Measurements from ENCODE around the gene ALDH7A1. TPM values are rescaled to one million over a fixed set of nuclear protein-coding genes. Genes with fewer than 3 reads are reported as not detected.

Gene ALDH7A1
- total RNA-seq (10 to 100 TPM; 25.3 to 35.5 TPM), polyA plus RNA-seq (10 to 100 TPM; 25.2 to 43.8 TPM)
- long read RNA-seq, donor 1, full-length matches to known transcripts, result 64 of 71 reads
- long read RNA-seq, donor 1, partial matches to known transcripts, result 1 of 71 reads
- long read RNA-seq, donor 1, other reads (novel, unspliced or antisense), result 6 of 71 reads
- long read RNA-seq, donor 2, full-length matches to known transcripts, result 11 of 13 reads
- long read RNA-seq, donor 2, partial matches to known transcripts, result 1 of 13 reads
- long read RNA-seq, donor 2, other reads (novel, unspliced or antisense), result 1 of 13 reads

GRCh38 chr5:126594748-126595485, at the start of gene ALDH7A1:
TSS of gene ALDH7A1 (minus strand) at chr5:126595219. CDS start at chr5:126595198, 21 bp downstream.
- peak within 1 kb of the TSS in 1 of 2 donors; percentile 69 for H3K27ac ChIP-seq (ENCODE audit: low read depth in 1 of 2, low read length in 2 of 2)
- no peaks in the 10 kb centered on the region for H3K36me3 ChIP-seq (ENCODE audit: control insufficient read depth in 1 of 2, insufficient read depth in 2 of 2, low read length in 1 of 2)
- intact Hi-C loops (cut with DNase I), result loop anchor here in 1 of 2 donors (5.0 kb wide), 1 partner anchor 253 kb away; no protein-coding TSS in a partner anchor
- no peaks in the 10 kb centered on the region for H3K9me3 ChIP-seq (ENCODE audit: control insufficient read depth, low read length)
- WGBS, 2 donors, result 0% methylated on average over 44 of the region's 44 CpGs
- H3K4me3 ChIP-seq (ENCODE audit: low read length in 2 of 2), result peak within 1 kb of the TSS; percentile 39 to 55
- peak; percentile 93 to 96 for DNase-seq
- ATAC-seq (ENCODE audit: low FRiP score), result peak; percentile 96
- no peaks in the 10 kb centered on the region for H3K4me1 ChIP-seq (ENCODE audit: control insufficient read depth in 1 of 2, insufficient read depth in 2 of 2, low read length in 2 of 2)
- no peaks in the 10 kb centered on the region for H3K27me3 ChIP-seq (ENCODE audit: control insufficient read depth in 1 of 2, insufficient read depth in 2 of 2, low read length in 1 of 2)

GRCh38 chr5:126641387-126641786, 46.4 kb upstream of the ALDH7A1 start:
- ATAC-seq (ENCODE audit: low FRiP score), result no peak
- no peaks in the 10 kb centered on the region for H3K27me3 ChIP-seq (ENCODE audit: control insufficient read depth in 1 of 2, insufficient read depth in 2 of 2, low read length in 1 of 2)
- no peaks in the 10 kb centered on the region for H3K9me3 ChIP-seq (ENCODE audit: control insufficient read depth, low read length)
- no peak overlapping the region for H3K4me3 ChIP-seq (ENCODE audit: low read length in 2 of 2)
- no peaks in the 10 kb centered on the region for H3K4me1 ChIP-seq (ENCODE audit: control insufficient read depth in 1 of 2, insufficient read depth in 2 of 2, low read length in 2 of 2)
- no peaks in the 10 kb centered on the region for H3K36me3 ChIP-seq (ENCODE audit: control insufficient read depth in 1 of 2, insufficient read depth in 2 of 2, low read length in 1 of 2)
- WGBS, 2 donors, result 83 to 91% methylated on average over 5 of the region's 5 CpGs
- DNase-seq, result no peak
- no peak overlapping the region for H3K27ac ChIP-seq (ENCODE audit: low read depth in 1 of 2, low read length in 2 of 2)
- intact Hi-C loops (cut with DNase I), result no loop called here

- no peaks in the 10 kb centered on the region for H3K9me3 ChIP-seq (ENCODE audit: control insufficient read depth, low read length)
- no peak overlapping the region for H3K4me3 ChIP-seq (ENCODE audit: low read length in 2 of 2)
- no peaks in the 10 kb centered on the region for H3K36me3 ChIP-seq (ENCODE audit: control insufficient read depth in 1 of 2, insufficient read depth in 2 of 2, low read length in 1 of 2)
- H3K27ac ChIP-seq (ENCODE audit: low read depth in 1 of 2, low read length in 2 of 2), result no peak overlapping the region
- intact Hi-C loops (cut with DNase I), result no loop called here
- no peak for ATAC-seq (ENCODE audit: low FRiP score)
- DNase-seq, result no peak
- no peaks in the 10 kb centered on the region for H3K27me3 ChIP-seq (ENCODE audit: control insufficient read depth in 1 of 2, insufficient read depth in 2 of 2, low read length in 1 of 2)
- 80 to 84% methylated on average over 1 of the region's 1 CpG for WGBS, 2 donors
- no peaks in the 10 kb centered on the region for H3K4me1 ChIP-seq (ENCODE audit: control insufficient read depth in 1 of 2, insufficient read depth in 2 of 2, low read length in 2 of 2)
Measured at GRCh38 chr5:126640866-126641265, 45.8 kb upstream of the ALDH7A1 start.

- no peaks in the 10 kb centered on the region for H3K27me3 ChIP-seq (ENCODE audit: control insufficient read depth in 1 of 2, insufficient read depth in 2 of 2, low read length in 1 of 2)
- ATAC-seq (ENCODE audit: low FRiP score) (no peak), DNase-seq (no peak)
- no peaks in the 10 kb centered on the region for H3K36me3 ChIP-seq (ENCODE audit: control insufficient read depth in 1 of 2, insufficient read depth in 2 of 2, low read length in 1 of 2)
- no peak overlapping the region for H3K4me3 ChIP-seq (ENCODE audit: low read length in 2 of 2)
- intact Hi-C loops (cut with DNase I), result no loop called here
- no peaks in the 10 kb centered on the region for H3K4me1 ChIP-seq (ENCODE audit: control insufficient read depth in 1 of 2, insufficient read depth in 2 of 2, low read length in 2 of 2)
- H3K9me3 ChIP-seq (ENCODE audit: control insufficient read depth, low read length), result no peaks in the 10 kb centered on the region
- 80% methylated on average over 1 of the region's 1 CpG for WGBS, 2 donors
- no peak overlapping the region for H3K27ac ChIP-seq (ENCODE audit: low read depth in 1 of 2, low read length in 2 of 2)
Measured at GRCh38 chr5:126636956-126637355, 41.9 kb upstream of the ALDH7A1 start.

GRCh38 chr5:126635585-126635984, 40.6 kb upstream of the ALDH7A1 start:
- Histone ChIP-seq H3K27me3 (ENCODE audit: control insufficient read depth in 1 of 2, insufficient read depth in 2 of 2, low read length in 1 of 2) (no peaks in the 10 kb centered on the region), H3K4me1 (ENCODE audit: control insufficient read depth in 1 of 2, insufficient read depth in 2 of 2, low read length in 2 of 2) (no peaks in the 10 kb centered on the region), H3K27ac (ENCODE audit: low read depth in 1 of 2, low read length in 2 of 2) (no peak overlapping the region), H3K36me3 (ENCODE audit: control insufficient read depth in 1 of 2, insufficient read depth in 2 of 2, low read length in 1 of 2) (no peaks in the 10 kb centered on the region), H3K4me3 (ENCODE audit: low read length in 2 of 2) (no peak overlapping the region), H3K9me3 (ENCODE audit: control insufficient read depth, low read length) (no peaks in the 10 kb centered on the region)
- no peak for ATAC-seq (ENCODE audit: low FRiP score)
- 84 to 89% methylated on average over 3 of the region's 3 CpGs for WGBS, 2 donors
- no peak for DNase-seq
- intact Hi-C loops (cut with DNase I), result no loop called here

GRCh38 chr5:126633552-126633951, 38.5 kb upstream of the ALDH7A1 start:
- WGBS, 2 donors, result 83 to 90% methylated on average over 4 of the region's 4 CpGs
- intact Hi-C loops (cut with DNase I), result no loop called here
- H3K4me1 ChIP-seq (ENCODE audit: control insufficient read depth in 1 of 2, insufficient read depth in 2 of 2, low read length in 2 of 2), result no peaks in the 10 kb centered on the region
- ATAC-seq (ENCODE audit: low FRiP score), result no peak
- no peaks in the 10 kb centered on the region for H3K9me3 ChIP-seq (ENCODE audit: control insufficient read depth, low read length)
- DNase-seq, result no peak
- H3K4me3 ChIP-seq (ENCODE audit: low read length in 2 of 2), result no peak overlapping the region
- no peak overlapping the region for H3K27ac ChIP-seq (ENCODE audit: low read depth in 1 of 2, low read length in 2 of 2)
- H3K27me3 ChIP-seq (ENCODE audit: control insufficient read depth in 1 of 2, insufficient read depth in 2 of 2, low read length in 1 of 2), result no peaks in the 10 kb centered on the region
- no peaks in the 10 kb centered on the region for H3K36me3 ChIP-seq (ENCODE audit: control insufficient read depth in 1 of 2, insufficient read depth in 2 of 2, low read length in 1 of 2)

GRCh38 chr5:126631920-126632319, 36.9 kb upstream of the ALDH7A1 start:
- Histone ChIP-seq H3K4me3 (ENCODE audit: low read length in 2 of 2) (no peak overlapping the region), H3K27me3 (ENCODE audit: control insufficient read depth in 1 of 2, insufficient read depth in 2 of 2, low read length in 1 of 2) (no peaks in the 10 kb centered on the region), H3K36me3 (ENCODE audit: control insufficient read depth in 1 of 2, insufficient read depth in 2 of 2, low read length in 1 of 2) (no peaks in the 10 kb centered on the region), H3K9me3 (ENCODE audit: control insufficient read depth, low read length) (no peaks in the 10 kb centered on the region), H3K4me1 (ENCODE audit: control insufficient read depth in 1 of 2, insufficient read depth in 2 of 2, low read length in 2 of 2) (no peaks in the 10 kb centered on the region), H3K27ac (ENCODE audit: low read depth in 1 of 2, low read length in 2 of 2) (no peak overlapping the region)
- DNase-seq (no peak), ATAC-seq (ENCODE audit: low FRiP score) (no peak)
- intact Hi-C loops (cut with DNase I), result no loop called here
- 27 to 33% methylated on average over 3 of the region's 3 CpGs for WGBS, 2 donors

- intact Hi-C loops (cut with DNase I), result no loop called here
- 92 to 95% methylated on average over 11 of the region's 11 CpGs for WGBS, 2 donors
Measured at GRCh38 chr5:126628102-126628501, 33.1 kb upstream of the ALDH7A1 start.

GRCh38 chr5:126624534-126624933, 29.5 kb upstream of the ALDH7A1 start:
- 62 to 63% methylated on average over 4 of the region's 4 CpGs for WGBS, 2 donors
- DNase-seq (no peak), ATAC-seq (ENCODE audit: low FRiP score) (no peak)
- H3K27ac ChIP-seq (ENCODE audit: low read depth in 1 of 2, low read length in 2 of 2), result no peak overlapping the region
- no peaks in the 10 kb centered on the region for H3K36me3 ChIP-seq (ENCODE audit: control insufficient read depth in 1 of 2, insufficient read depth in 2 of 2, low read length in 1 of 2)
- H3K27me3 ChIP-seq (ENCODE audit: control insufficient read depth in 1 of 2, insufficient read depth in 2 of 2, low read length in 1 of 2), result no peaks in the 10 kb centered on the region
- intact Hi-C loops (cut with DNase I), result no loop called here
- H3K4me3 ChIP-seq (ENCODE audit: low read length in 2 of 2), result no peak overlapping the region
- H3K9me3 ChIP-seq (ENCODE audit: control insufficient read depth, low read length), result no peaks in the 10 kb centered on the region
- H3K4me1 ChIP-seq (ENCODE audit: control insufficient read depth in 1 of 2, insufficient read depth in 2 of 2, low read length in 2 of 2), result no peaks in the 10 kb centered on the region

More at GRCh38 chr5:126628102-126628501, 33.1 kb upstream of the ALDH7A1 start:
- Histone ChIP-seq H3K4me1 (ENCODE audit: control insufficient read depth in 1 of 2, insufficient read depth in 2 of 2, low read length in 2 of 2) (no peaks in the 10 kb centered on the region), H3K27me3 (ENCODE audit: control insufficient read depth in 1 of 2, insufficient read depth in 2 of 2, low read length in 1 of 2) (no peaks in the 10 kb centered on the region), H3K9me3 (ENCODE audit: control insufficient read depth, low read length) (no peaks in the 10 kb centered on the region), H3K36me3 (ENCODE audit: control insufficient read depth in 1 of 2, insufficient read depth in 2 of 2, low read length in 1 of 2) (no peaks in the 10 kb centered on the region), H3K27ac (ENCODE audit: low read depth in 1 of 2, low read length in 2 of 2) (no peak overlapping the region), H3K4me3 (ENCODE audit: low read length in 2 of 2) (no peak overlapping the region)
- DNase-seq (no peak), ATAC-seq (ENCODE audit: low FRiP score) (no peak)

Measured in aorta (tissue), 5 donors.